Esophagus squamous epithelium (tissue), 5 donors: Measurements from ENCODE around the gene HPD. TPM values are rescaled to one million over a fixed set of nuclear protein-coding genes. Genes with fewer than 3 reads are reported as not detected.

ENCODE experiments used
- DNase-seq: peaks from one replicate; lab custom pipeline; 2025; lab: John Stamatoyannopoulos, UW
- H3K27ac ChIP-seq, 4 donors: fragments of 200-600 bp; sonication (generic); one replicate each; pipeline ENCODE4 v1.5.1; 2016 to 2019; ENCODE audit warnings: mild to moderate bottlenecking in 1 of 4
- H3K27me3 ChIP-seq, 4 donors: fragments of 200-600 bp; sonication (generic); 1 replicate in 3 of 4; 2 replicates in 1 of 4; pipeline versions ENCODE4 v1.5.1 to v1.6.0; 2017 to 2021; ENCODE audit warnings: antibody characterized with exemption in 1 of 4
- H3K36me3 ChIP-seq, 3 donors: fragments of 200-600 bp; sonication (generic); one replicate each; pipeline ENCODE4 v1.5.1; 2016 to 2019
- H3K4me1 ChIP-seq, 3 donors: fragments of 200-600 bp; sonication (generic); one replicate each; pipeline ENCODE4 v1.5.1; 2017 to 2019
- H3K4me3 ChIP-seq, 4 donors: fragments of 200-600 bp; sonication (generic); 1 replicate in 3 of 4; 2 replicates in 1 of 4; pipeline ENCODE4 v1.5.1; 2016 to 2019; ENCODE audit warnings: mild to moderate bottlenecking in 2 of 4, moderate library complexity in 1 of 4
- H3K9me3 ChIP-seq, 3 donors: fragments of 200-600 bp; sonication (generic); one replicate each; pipeline ENCODE4 v1.5.1; 2016 to 2019
- POLR2A ChIP-seq, 4 donors: fragments of 450-650 bp; IDR thresholded peaks; one replicate each; pipeline ENCODE4 v1.6.1; 2017; ENCODE audit warnings: antibody characterized with exemption in 4 of 4, mild to moderate bottlenecking in 4 of 4, moderate library complexity in 3 of 4
- WGBS, 2 donors: methylation state at CpG; one replicate each; pipeline ENCODE4 v1.1.5; 2018; 5-methylcytosine and 5-hydroxymethylcytosine counted together
- intact Hi-C: fragments of 100-400 bp; cut with DNase I; formaldehyde crosslinking; loops from one replicate; pipeline ENCODE4 v1.15.0; 2022
- total RNA-seq, 4 donors: library from RNA; depleted of rRNA; stranded (reverse); fragments of >200 nt; gene quantifications; one replicate each; pipeline ENCODE4 v1.1.0, GENCODE V29; 2016
- TF ChIP-seq, protein P1 (sequence below), 6 experiments: fragments of 450-650 bp in 4 of 6; fragments of 200-600 bp in 2 of 6; sonication (generic) in 2 of 6; IDR thresholded peaks; one replicate each; pipeline ENCODE4 v1.5.1; 2016 to 2019; ENCODE audit warnings: antibody characterized with exemption in 6 of 6, mild to moderate bottlenecking in 4 of 6, moderate library complexity in 4 of 6
- donor health status: DM: yes; HTN: yes; CAD: no.

Gene HPD
- total RNA-seq, 4 donors from 2014 or later = 1.3 TPM; not detected in 3

GRCh38 chr12:121823727-121824115 lies 34.9 kb downstream of the HPD start:
- peaks cover 53 to 100% (median 66%) of the 10 kb centered on the region in 3 donors for H3K36me3 ChIP-seq
- no peak overlapping the region for H3K4me3 ChIP-seq
- TF ChIP-seq POLR2A (IDR thresholded peaks at IDR 0.05) = no peak
- intact Hi-C loops = no loop called here
- H3K9me3 ChIP-seq = no peaks in the 10 kb centered on the region
- no peaks in the 10 kb centered on the region for H3K27me3 ChIP-seq
- H3K27ac ChIP-seq = no peak overlapping the region
- no peak for DNase-seq
- no peaks in the 10 kb centered on the region for H3K4me1 ChIP-seq
- WGBS, 2 donors = 80 to 83% methylated on average over 2 to 10 of the region's 12 CpGs

GRCh38 chr12:121823101-121823726 lies 35.4 kb downstream of the HPD start:
- H3K27ac ChIP-seq = no peak overlapping the region
- H3K4me1 ChIP-seq = no peaks in the 10 kb centered on the region
- WGBS, 2 donors = 90 to 96% methylated on average over 9 to 16 of the region's 36 CpGs
- TF ChIP-seq POLR2A (IDR thresholded peaks at IDR 0.05) = no peak
- TF ChIP-seq, protein P1, sequence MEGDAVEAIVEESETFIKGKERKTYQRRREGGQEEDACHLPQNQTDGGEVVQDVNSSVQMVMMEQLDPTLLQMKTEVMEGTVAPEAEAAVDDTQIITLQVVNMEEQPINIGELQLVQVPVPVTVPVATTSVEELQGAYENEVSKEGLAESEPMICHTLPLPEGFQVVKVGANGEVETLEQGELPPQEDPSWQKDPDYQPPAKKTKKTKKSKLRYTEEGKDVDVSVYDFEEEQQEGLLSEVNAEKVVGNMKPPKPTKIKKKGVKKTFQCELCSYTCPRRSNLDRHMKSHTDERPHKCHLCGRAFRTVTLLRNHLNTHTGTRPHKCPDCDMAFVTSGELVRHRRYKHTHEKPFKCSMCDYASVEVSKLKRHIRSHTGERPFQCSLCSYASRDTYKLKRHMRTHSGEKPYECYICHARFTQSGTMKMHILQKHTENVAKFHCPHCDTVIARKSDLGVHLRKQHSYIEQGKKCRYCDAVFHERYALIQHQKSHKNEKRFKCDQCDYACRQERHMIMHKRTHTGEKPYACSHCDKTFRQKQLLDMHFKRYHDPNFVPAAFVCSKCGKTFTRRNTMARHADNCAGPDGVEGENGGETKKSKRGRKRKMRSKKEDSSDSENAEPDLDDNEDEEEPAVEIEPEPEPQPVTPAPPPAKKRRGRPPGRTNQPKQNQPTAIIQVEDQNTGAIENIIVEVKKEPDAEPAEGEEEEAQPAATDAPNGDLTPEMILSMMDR (IDR thresholded peaks at IDR 0.05) = no peak
- no peak overlapping the region for H3K4me3 ChIP-seq
- intact Hi-C loops = no loop called here
- H3K9me3 ChIP-seq = no peaks in the 10 kb centered on the region
- DNase-seq = no peak
- no peaks in the 10 kb centered on the region for H3K27me3 ChIP-seq
- peaks cover 51 to 100% (median 67%) of the 10 kb centered on the region in 3 donors for H3K36me3 ChIP-seq

- intact Hi-C loops = no loop called here
- WGBS, 2 donors = 73 to 89% methylated on average over 4 to 7 of the region's 39 CpGs
Observed at GRCh38 chr12:121822393-121823100, 36.1 kb downstream of the HPD start.

DNA sequence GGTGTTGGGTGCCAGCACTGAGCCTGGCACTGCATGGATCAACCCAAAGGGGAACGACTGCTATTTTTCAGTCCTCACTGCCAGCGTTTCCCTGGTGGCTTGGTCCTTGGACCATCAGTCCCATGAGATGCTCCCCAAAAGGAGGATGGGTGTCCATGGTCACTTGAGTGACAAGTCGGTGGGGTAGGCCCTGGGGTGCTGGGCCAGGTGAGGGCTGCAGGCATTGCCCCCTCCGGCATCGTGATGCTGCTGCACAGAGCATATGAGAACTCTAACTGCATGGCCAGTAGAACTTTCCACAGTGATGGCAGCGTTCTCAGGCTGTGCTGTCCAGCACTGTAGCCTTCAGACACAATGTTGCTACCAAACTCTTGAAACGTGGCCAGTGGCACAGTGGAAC lies 38.6 kb downstream of the HPD start:
- no peak overlapping the region for H3K4me3 ChIP-seq
- TF ChIP-seq, protein P1 (IDR thresholded peaks at IDR 0.05) = no peak
- no peak for TF ChIP-seq POLR2A (IDR thresholded peaks at IDR 0.05)
- no peak overlapping the region for H3K27ac ChIP-seq
- DNase-seq = no peak
- intact Hi-C loops = no loop called here
- H3K9me3 ChIP-seq = no peaks in the 10 kb centered on the region
- 74 to 87% methylated on average over 7 of the region's 7 CpGs for WGBS, 2 donors
- H3K27me3 ChIP-seq = no peaks in the 10 kb centered on the region
- no peaks in the 10 kb centered on the region for H3K4me1 ChIP-seq
- peaks cover 63 to 100% (median 77%) of the 10 kb centered on the region in 3 donors for H3K36me3 ChIP-seq

More at GRCh38 chr12:121822393-121823100, 36.1 kb downstream of the HPD start:
- no peak for TF ChIP-seq POLR2A (IDR thresholded peaks at IDR 0.05)
- TF ChIP-seq, protein P1 (IDR thresholded peaks at IDR 0.05) = no peak
- H3K27me3 ChIP-seq = no peaks in the 10 kb centered on the region
- H3K36me3 ChIP-seq = peaks cover 51 to 100% (median 67%) of the 10 kb centered on the region in 3 donors
- DNase-seq = no peak
- no peaks in the 10 kb centered on the region for H3K4me1 ChIP-seq
- no peak overlapping the region for H3K4me3 ChIP-seq
- no peaks in the 10 kb centered on the region for H3K9me3 ChIP-seq
- H3K27ac ChIP-seq = no peak overlapping the region

DNA sequence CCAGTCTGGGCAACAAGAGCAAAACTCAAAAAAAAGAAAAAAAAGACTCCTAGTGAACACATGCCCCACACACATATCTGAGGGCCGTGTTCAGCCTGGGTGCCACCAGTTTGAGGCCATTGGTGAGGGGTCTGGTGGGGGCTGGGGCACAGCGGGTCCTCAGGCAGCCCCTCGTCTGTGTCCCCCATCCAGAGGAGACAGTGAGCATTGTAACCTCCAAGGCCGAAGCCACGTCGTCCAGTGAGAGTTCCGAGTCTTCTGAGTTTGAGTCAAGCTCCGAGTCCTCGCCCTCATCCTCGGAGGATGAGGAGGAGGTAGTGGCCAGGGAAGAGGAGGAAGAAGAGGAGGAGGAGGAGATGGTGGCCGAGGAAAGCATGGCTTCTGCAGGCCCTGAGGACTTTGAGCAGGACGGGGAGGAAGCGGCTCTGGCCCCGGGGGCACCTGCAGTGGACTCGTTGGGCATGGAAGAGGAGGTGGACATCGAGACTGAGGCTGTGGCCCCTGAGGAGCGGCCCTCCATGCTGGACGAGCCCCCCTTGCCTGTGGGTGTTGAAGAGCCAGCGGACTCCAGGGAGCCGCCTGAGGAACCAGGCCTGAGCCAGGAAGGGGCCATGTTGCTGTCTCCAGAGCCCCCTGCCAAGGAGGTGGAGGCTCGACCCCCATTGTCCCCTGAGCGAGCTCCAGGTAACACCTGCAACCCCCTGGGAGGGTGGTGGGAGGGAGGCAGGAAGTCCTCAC lies 39.3 kb downstream of the HPD start:
- no peak for TF ChIP-seq POLR2A (IDR thresholded peaks at IDR 0.05)
- TF ChIP-seq, protein P1 (IDR thresholded peaks at IDR 0.05) = no peak
- Histone ChIP-seq H3K4me1 (no peaks in the 10 kb centered on the region), H3K9me3 (no peaks in the 10 kb centered on the region), H3K36me3 (peaks cover 69 to 100% (median 84%) of the 10 kb centered on the region in 3 donors), H3K4me3 (no peak overlapping the region), H3K27me3 (no peaks in the 10 kb centered on the region), H3K27ac (no peak overlapping the region)
- no peak for DNase-seq
- intact Hi-C loops = loop anchor here (10.0 kb wide), 1 partner anchor 65 kb away; the partner anchor contains the start of gene PSMD9
- 84 to 91% methylated on average over 7 to 15 of the region's 22 CpGs for WGBS, 2 donors
